C4-2B (cell line): ENCODE results near the gene PTPN21.

Source experiments
- H3K27ac ChIP-seq: fragments of 450-650 bp; 2 replicates; pipeline ENCODE4 v1.5.1; 2017
- ZFX ChIP-seq: fragments of 450-650 bp; IDR thresholded peaks from 2 replicates; pipeline ENCODE4 v1.6.1; 2017
- TF ChIP-seq, protein P1 (sequence below): fragments of 450-650 bp; conservative IDR thresholded peaks from 2 replicates; pipeline ENCODE4 v1.5.1; 2017; ENCODE audit warnings: mild to moderate bottlenecking

The PTPN21 gene

DNA sequence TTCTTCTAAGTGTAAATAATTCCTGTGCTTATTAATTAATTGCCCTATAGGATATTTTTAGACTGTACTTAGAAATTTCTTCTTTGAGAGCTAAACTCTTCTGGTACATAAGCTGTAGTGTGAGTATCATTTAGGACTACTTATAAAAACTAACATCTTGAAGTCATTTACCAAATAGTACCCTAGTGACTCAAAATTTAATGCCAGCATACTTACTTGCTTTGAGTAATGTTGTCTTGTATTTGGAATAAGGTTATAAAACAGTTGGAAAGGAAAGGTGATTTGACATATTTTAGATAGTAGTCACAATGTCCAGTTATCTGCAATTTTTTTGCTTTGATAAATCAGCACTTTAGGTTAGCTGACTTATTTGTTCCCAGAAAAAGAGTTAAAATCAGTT lies 130.2 kb downstream of the PTPN21 start:
- no peak overlapping the region for H3K27ac ChIP-seq
- no peak for TF ChIP-seq ZFX
- TF ChIP-seq, protein P1, sequence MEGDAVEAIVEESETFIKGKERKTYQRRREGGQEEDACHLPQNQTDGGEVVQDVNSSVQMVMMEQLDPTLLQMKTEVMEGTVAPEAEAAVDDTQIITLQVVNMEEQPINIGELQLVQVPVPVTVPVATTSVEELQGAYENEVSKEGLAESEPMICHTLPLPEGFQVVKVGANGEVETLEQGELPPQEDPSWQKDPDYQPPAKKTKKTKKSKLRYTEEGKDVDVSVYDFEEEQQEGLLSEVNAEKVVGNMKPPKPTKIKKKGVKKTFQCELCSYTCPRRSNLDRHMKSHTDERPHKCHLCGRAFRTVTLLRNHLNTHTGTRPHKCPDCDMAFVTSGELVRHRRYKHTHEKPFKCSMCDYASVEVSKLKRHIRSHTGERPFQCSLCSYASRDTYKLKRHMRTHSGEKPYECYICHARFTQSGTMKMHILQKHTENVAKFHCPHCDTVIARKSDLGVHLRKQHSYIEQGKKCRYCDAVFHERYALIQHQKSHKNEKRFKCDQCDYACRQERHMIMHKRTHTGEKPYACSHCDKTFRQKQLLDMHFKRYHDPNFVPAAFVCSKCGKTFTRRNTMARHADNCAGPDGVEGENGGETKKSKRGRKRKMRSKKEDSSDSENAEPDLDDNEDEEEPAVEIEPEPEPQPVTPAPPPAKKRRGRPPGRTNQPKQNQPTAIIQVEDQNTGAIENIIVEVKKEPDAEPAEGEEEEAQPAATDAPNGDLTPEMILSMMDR, result no peak

DNA sequence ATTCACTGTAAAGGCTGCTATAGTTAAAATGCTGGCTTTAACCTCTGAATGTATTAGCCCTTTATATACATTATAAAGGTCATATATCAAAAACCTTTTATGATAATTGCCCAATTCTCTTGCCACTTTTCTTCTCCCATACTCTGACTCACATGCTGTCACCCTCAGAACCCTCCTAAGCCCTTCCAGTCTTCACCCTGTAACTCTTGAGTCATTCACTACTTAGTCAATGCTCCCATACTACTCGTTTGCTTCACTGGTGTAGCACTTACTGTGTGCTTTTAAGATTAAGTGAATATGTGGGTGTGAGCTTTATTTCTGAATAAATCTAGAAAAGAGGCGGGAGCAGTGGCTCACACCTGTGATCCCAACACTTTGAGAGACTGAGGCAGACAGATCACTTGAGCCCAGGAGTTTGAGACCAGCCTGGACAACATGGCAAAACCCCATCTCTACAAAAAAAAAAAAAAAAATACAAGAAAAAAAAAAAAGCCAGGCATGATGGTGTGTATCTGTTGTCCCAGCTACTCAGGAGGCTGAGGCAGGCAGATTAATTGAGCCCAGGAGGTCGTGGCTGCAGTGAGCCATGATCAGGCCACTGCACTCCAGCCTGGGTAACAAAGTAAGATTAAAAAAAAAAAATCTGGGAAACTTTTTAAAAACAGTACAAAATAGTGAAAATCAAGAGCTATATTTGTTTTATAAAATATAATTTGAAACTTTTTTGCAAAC lies 131.7 kb downstream of the PTPN21 start:
- no peak overlapping the region for H3K27ac ChIP-seq
- TF ChIP-seq ZFX, result no peak
- TF ChIP-seq, protein P1, result no peak

DNA sequence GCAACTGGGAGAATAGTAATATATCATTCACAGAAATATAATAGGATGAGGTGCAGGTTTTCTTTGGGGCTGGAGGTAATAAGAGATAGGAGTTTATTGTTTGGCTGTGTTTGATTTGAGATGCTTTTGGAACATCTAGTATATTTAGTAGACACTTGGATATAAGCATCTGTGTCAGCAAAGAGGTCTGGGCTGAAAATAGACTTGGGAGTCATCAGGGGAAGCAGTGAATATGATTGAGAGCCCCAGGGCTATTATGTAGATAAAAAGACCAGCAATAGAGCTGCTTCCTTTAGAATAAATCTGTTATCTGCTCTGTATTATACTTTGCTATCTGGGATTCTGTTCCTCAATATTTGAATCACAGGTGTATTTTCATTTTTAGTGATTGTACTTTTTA lies 132.8 kb downstream of the PTPN21 start:
- TF ChIP-seq, protein P1, result no peak
- TF ChIP-seq ZFX, result no peak

DNA sequence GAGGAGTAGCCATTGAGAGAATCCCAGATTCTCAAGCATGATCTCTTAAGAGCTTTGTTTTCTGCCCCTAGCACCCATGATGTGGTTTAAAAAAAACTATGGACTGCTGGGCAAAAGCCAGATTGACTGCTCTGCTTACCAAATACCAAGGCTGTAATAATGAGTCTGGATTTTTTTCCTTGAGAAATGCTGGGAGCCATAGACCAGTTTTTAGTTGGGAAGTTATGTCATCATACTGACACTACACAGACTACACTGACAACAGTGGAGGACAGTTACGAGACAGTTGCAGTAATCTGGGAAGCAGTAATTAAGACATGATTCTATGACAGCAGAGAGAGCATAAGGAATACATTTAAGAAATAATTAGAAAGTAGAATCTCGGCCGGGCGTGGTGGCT lies 133.5 kb downstream of the PTPN21 start:
- H3K27ac ChIP-seq, result no peak overlapping the region
- TF ChIP-seq, protein P1, result no peak
- TF ChIP-seq ZFX, result no peak

More for the DNA sequence above, 132.8 kb downstream of the PTPN21 start:
- H3K27ac ChIP-seq, result no peak overlapping the region

DNA sequence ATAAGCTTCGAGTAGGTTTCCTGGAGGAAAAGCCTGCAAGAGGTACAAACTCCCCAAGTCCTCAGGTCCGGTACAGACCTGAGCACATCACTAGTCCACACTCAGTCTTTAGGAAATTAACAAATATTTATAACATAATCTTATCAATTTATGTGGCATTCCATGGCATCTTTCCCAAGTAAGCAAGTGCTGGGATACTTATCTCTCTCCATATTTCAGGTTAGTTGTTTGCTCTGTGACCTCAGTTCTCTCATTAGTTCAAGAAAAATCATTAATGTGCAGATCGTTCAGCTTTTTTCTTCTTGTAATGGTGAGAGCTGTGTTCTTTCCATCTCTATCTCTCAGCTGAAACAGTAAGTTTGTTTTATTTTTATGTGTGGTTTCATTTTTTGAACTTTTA lies 134.6 kb downstream of the PTPN21 start:
- TF ChIP-seq ZFX, result no peak
- TF ChIP-seq, protein P1, result no peak
- peak overlapping the region; percentile 23; the same call in 1 of the 2 replicates for H3K27ac ChIP-seq

DNA sequence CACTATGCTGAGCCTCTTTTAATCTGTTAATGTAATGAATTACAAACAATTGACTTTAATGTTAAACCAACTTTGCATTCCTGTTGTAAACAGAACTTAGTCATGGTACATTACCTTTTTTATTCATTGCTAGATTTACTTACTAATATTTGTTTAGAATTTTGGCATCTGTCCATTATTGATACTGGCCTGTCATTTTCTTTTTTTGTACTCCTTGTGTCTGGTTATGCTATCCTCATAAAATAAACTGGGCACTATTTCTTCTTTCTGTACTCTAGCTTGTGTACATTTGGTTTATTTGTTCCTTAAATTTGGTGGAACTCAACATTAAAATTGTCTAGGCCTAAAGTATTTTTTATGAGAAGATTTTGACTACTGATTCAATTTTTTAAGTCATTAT lies 137.2 kb downstream of the PTPN21 start:
- TF ChIP-seq, protein P1, result no peak
- no peak for TF ChIP-seq ZFX
- H3K27ac ChIP-seq, result peak overlapping the region; percentile 39; the same call in 1 of the 2 replicates
